ENCODE data around the gene SUCO. TPM values are rescaled to one million over a fixed set of nuclear protein-coding genes. Genes with fewer than 3 reads are reported as not detected.
"Not testable (repeated sequence)": the region's sequence is repeated elsewhere in the genome, so short reads cannot be mapped to it uniquely, and the experiment has no call there.

SUCO gene
- total RNA-seq, 1 experiment from 2014 or later = 32.9 TPM

GRCh38 chr1:172613294-172613693 is 80.3 kb downstream of the SUCO start:
- intact Hi-C loops (cut with micrococcal nuclease; ENCODE audit: unreplicated experiment) = loop anchor here (5.0 kb wide), 1 partner anchor 104 kb away; no protein-coding TSS in a partner anchor
- H3K27ac ChIP-seq (ENCODE audit: low read depth, low read length, poor library complexity, severe bottlenecking) = no peak overlapping the region
- peaks cover 11% of the 10 kb centered on the region for H3K36me3 ChIP-seq (ENCODE audit: insufficient read depth, low read length, poor library complexity, severe bottlenecking)
- DNase-seq (ENCODE audit: low spot score) = no peak
- TF ChIP-seq CTCF (conservative IDR thresholded peaks at IDR 0.05; ENCODE audit: low read depth, low read length) = no peak
- TF ChIP-seq EZH2 (IDR thresholded peaks at IDR 0.05; ENCODE audit: borderline replicate concordance, low read depth, low read length, poor library complexity, severe bottlenecking) = no peak
- no peak overlapping the region for H3K4me3 ChIP-seq (ENCODE audit: low read depth, low read length, poor library complexity, severe bottlenecking)
- peaks cover 7% of the 10 kb centered on the region for H3K9me3 ChIP-seq (ENCODE audit: low read depth, low read length, poor library complexity, severe bottlenecking)
- H3K4me1 ChIP-seq (ENCODE audit: insufficient read depth, low read length, poor library complexity, severe bottlenecking) = no peaks in the 10 kb centered on the region
- no peaks in the 10 kb centered on the region for H3K27me3 ChIP-seq (replicated peaks; ENCODE audit: insufficient read depth, low read depth, low read length, poor library complexity)
- ChIA-PET POLR2A (ENCODE audit: low non-redundant PET) (no interaction called here), CTCF (no interaction called here)
- no TSS peak for BruUV-seq (replicated peaks)

- intact Hi-C loops (cut with micrococcal nuclease; ENCODE audit: unreplicated experiment) = no loop called here
- Histone ChIP-seq H3K4me1 (ENCODE audit: insufficient read depth, low read length, poor library complexity, severe bottlenecking) (no peaks in the 10 kb centered on the region), H3K4me3 (ENCODE audit: low read depth, low read length, poor library complexity, severe bottlenecking) (no peak overlapping the region), H3K27me3 (replicated peaks; ENCODE audit: insufficient read depth, low read depth, low read length, poor library complexity) (no peaks in the 10 kb centered on the region), H3K9me3 (ENCODE audit: low read depth, low read length, poor library complexity, severe bottlenecking) (peaks cover 7% of the 10 kb centered on the region), H3K36me3 (ENCODE audit: insufficient read depth, low read length, poor library complexity, severe bottlenecking) (no peaks in the 10 kb centered on the region), H3K27ac (ENCODE audit: low read depth, low read length, poor library complexity, severe bottlenecking) (no peak overlapping the region)
- no TSS peak for BruUV-seq (replicated peaks)
- POLR2A ChIA-PET (ENCODE audit: low non-redundant PET) = no interaction called here
- no peak for DNase-seq (ENCODE audit: low spot score)
- TF ChIP-seq EZH2 (IDR thresholded peaks at IDR 0.05; ENCODE audit: borderline replicate concordance, low read depth, low read length, poor library complexity, severe bottlenecking) (no peak), CTCF (conservative IDR thresholded peaks at IDR 0.05; ENCODE audit: low read depth, low read length) (no peak)
- CTCF ChIA-PET = no interaction called here
These were observed 83.2 kb downstream of the SUCO start for GRCh38 chr1:172616195-172616594.

GRCh38 chr1:172616636-172617035 is 83.7 kb downstream of the SUCO start:
- no TSS peak for BruUV-seq (replicated peaks)
- DNase-seq (ENCODE audit: low spot score) = no peak
- TF ChIP-seq EZH2 (IDR thresholded peaks at IDR 0.05; ENCODE audit: borderline replicate concordance, low read depth, low read length, poor library complexity, severe bottlenecking) = no peak
- no peak for TF ChIP-seq CTCF (conservative IDR thresholded peaks at IDR 0.05; ENCODE audit: low read depth, low read length)
- no peaks in the 10 kb centered on the region for H3K4me1 ChIP-seq (ENCODE audit: insufficient read depth, low read length, poor library complexity, severe bottlenecking)
- no peak overlapping the region for H3K27ac ChIP-seq (ENCODE audit: low read depth, low read length, poor library complexity, severe bottlenecking)
- H3K9me3 ChIP-seq (ENCODE audit: low read depth, low read length, poor library complexity, severe bottlenecking) = peaks cover 7% of the 10 kb centered on the region
- POLR2A ChIA-PET (ENCODE audit: low non-redundant PET) = no interaction called here
- H3K4me3 ChIP-seq (ENCODE audit: low read depth, low read length, poor library complexity, severe bottlenecking) = no peak overlapping the region
- intact Hi-C loops (cut with micrococcal nuclease; ENCODE audit: unreplicated experiment) = no loop called here
- CTCF ChIA-PET = no interaction called here
- H3K27me3 ChIP-seq (replicated peaks; ENCODE audit: insufficient read depth, low read depth, low read length, poor library complexity) = no peaks in the 10 kb centered on the region
- H3K36me3 ChIP-seq (ENCODE audit: insufficient read depth, low read length, poor library complexity, severe bottlenecking) = no peaks in the 10 kb centered on the region

- H3K27ac ChIP-seq (ENCODE audit: low read depth, low read length, poor library complexity, severe bottlenecking); CTCF ChIA-PET; POLR2A ChIA-PET (ENCODE audit: low non-redundant PET); BruUV-seq (replicated peaks); H3K4me1 ChIP-seq (ENCODE audit: insufficient read depth, low read length, poor library complexity, severe bottlenecking); H3K4me3 ChIP-seq (ENCODE audit: low read depth, low read length, poor library complexity, severe bottlenecking); H3K27me3 ChIP-seq (replicated peaks; ENCODE audit: insufficient read depth, low read depth, low read length, poor library complexity); H3K36me3 ChIP-seq (ENCODE audit: insufficient read depth, low read length, poor library complexity, severe bottlenecking); DNase-seq (ENCODE audit: low spot score); H3K9me3 ChIP-seq (ENCODE audit: low read depth, low read length, poor library complexity, severe bottlenecking); intact Hi-C loops (cut with micrococcal nuclease; ENCODE audit: unreplicated experiment): not testable (repeated sequence)
These were observed 87.7 kb downstream of the SUCO start for GRCh38 chr1:172620603-172621002.
